ENCODE results near the gene ISCA2.

ISCA2 gene

GRCh38 chr14:74545386-74545785 is 51.8 kb downstream of the ISCA2 start:
- Histone ChIP-seq H3K27me3 (ENCODE audit: low read length) (no peaks in the 10 kb centered on the region), H3K79me2 (ENCODE audit: insufficient read depth, low read length) (no peaks in the 10 kb centered on the region), H3K9me2 (replicated peaks; ENCODE audit: insufficient read depth, low read length) (no peaks in the 10 kb centered on the region), H3F3A (ENCODE audit: insufficient read depth) (no peaks in the 10 kb centered on the region), H3K27ac (ENCODE audit: low read depth, low read length) (no peak overlapping the region), H3K9ac (ENCODE audit: low read length) (no peak overlapping the region), H4K20me1 (ENCODE audit: low read depth, low read length) (no peaks in the 10 kb centered on the region), H3K9me3 (ENCODE audit: insufficient read depth, low read length) (no peaks in the 10 kb centered on the region), H3K4me3 (ENCODE audit: insufficient read depth, low read length, poor library complexity, severe bottlenecking) (no peak overlapping the region), H3K4me2 (ENCODE audit: low read depth, low read length, poor library complexity, severe bottlenecking) (no peak overlapping the region), H2AFZ (ENCODE audit: low read depth, low read length, severe bottlenecking) (no peak overlapping the region), H3K36me3 (ENCODE audit: low read length) (no peaks in the 10 kb centered on the region)
- no peak for TF ChIP-seq EZH2phosphoT487 (conservative IDR thresholded peaks at IDR 0.05; ENCODE audit: low read length)
- no peak for TF ChIP-seq CTCF (IDR thresholded peaks at IDR 0.05; ENCODE audit: insufficient read depth, low read length, poor library complexity, severe bottlenecking)

GRCh38 chr14:74546416-74546815 is 52.9 kb downstream of the ISCA2 start:
- H3K36me3 ChIP-seq (ENCODE audit: low read length): no peaks in the 10 kb centered on the region

More at GRCh38 chr14:74546416-74546815, 52.9 kb downstream of the ISCA2 start:
- no peak overlapping the region for H3K4me3 ChIP-seq (ENCODE audit: insufficient read depth, low read length, poor library complexity, severe bottlenecking)
- no peaks in the 10 kb centered on the region for H3K27me3 ChIP-seq (ENCODE audit: low read length)
- no peaks in the 10 kb centered on the region for H3K9me3 ChIP-seq (ENCODE audit: insufficient read depth, low read length)
- TF ChIP-seq CTCF (IDR thresholded peaks at IDR 0.05; ENCODE audit: insufficient read depth, low read length, poor library complexity, severe bottlenecking) (no peak), EZH2phosphoT487 (conservative IDR thresholded peaks at IDR 0.05; ENCODE audit: low read length) (no peak)
- no peaks in the 10 kb centered on the region for H3F3A ChIP-seq (ENCODE audit: insufficient read depth)
- H2AFZ ChIP-seq (ENCODE audit: low read depth, low read length, severe bottlenecking): no peak overlapping the region
- H3K79me2 ChIP-seq (ENCODE audit: insufficient read depth, low read length): no peaks in the 10 kb centered on the region
- H4K20me1 ChIP-seq (ENCODE audit: low read depth, low read length): no peaks in the 10 kb centered on the region
- H3K27ac ChIP-seq (ENCODE audit: low read depth, low read length): no peak overlapping the region
- H3K9ac ChIP-seq (ENCODE audit: low read length): no peak overlapping the region
- no peak overlapping the region for H3K4me2 ChIP-seq (ENCODE audit: low read depth, low read length, poor library complexity, severe bottlenecking)
- no peaks in the 10 kb centered on the region for H3K9me2 ChIP-seq (replicated peaks; ENCODE audit: insufficient read depth, low read length)
